IPS-20b (cell line): Measurements from ENCODE around the gene TCF12.

ENCODE experiments used
- H3K27ac ChIP-seq: one replicate; pipeline ENCODE4 v1.5.1; 2013; ENCODE audit warnings: low read length
- H3K27me3 ChIP-seq: 2 replicates; pipeline ENCODE4 v1.6.1; 2013; ENCODE audit warnings: mild to moderate bottlenecking, low read length, inconsistent platforms; ENCODE audit not compliant: insufficient read depth
- H3K36me3 ChIP-seq: 2 replicates; pipeline ENCODE4 v1.6.1; 2013; ENCODE audit warnings: low read depth, mild to moderate bottlenecking, inconsistent platforms, low read length, moderate library complexity; ENCODE audit not compliant: insufficient read depth
- H3K4me1 ChIP-seq: 2 replicates; pipeline ENCODE4 v1.6.1; 2013; ENCODE audit warnings: mild to moderate bottlenecking, control low read depth, inconsistent platforms, low read length, moderate library complexity; ENCODE audit not compliant: insufficient read depth
- H3K4me3 ChIP-seq: 2 replicates; pipeline ENCODE4 v1.5.1; 2013; ENCODE audit warnings: mild to moderate bottlenecking, low read length, inconsistent platforms
- H3K9ac ChIP-seq: 2 replicates; pipeline ENCODE4 v1.6.1; 2013; ENCODE audit warnings: low read depth, mild to moderate bottlenecking, inconsistent platforms, low read length, moderate library complexity
- H3K9me3 ChIP-seq: 2 replicates; pipeline ENCODE4 v1.6.1; 2013; ENCODE audit warnings: mild to moderate bottlenecking, low read depth, low read length, inconsistent platforms; ENCODE audit not compliant: insufficient read depth

TCF12 gene

GRCh38 chr15:57041416-57041815 lies 123.0 kb downstream of the TCF12 start:
- no peak overlapping the region for H3K9ac ChIP-seq
- no peak overlapping the region for H3K27ac ChIP-seq
- H3K4me1 ChIP-seq = peaks cover 31% of the 10 kb centered on the region
- no peaks in the 10 kb centered on the region for H3K36me3 ChIP-seq
- H3K9me3 ChIP-seq = no peaks in the 10 kb centered on the region
- no peak overlapping the region for H3K4me3 ChIP-seq
- no peaks in the 10 kb centered on the region for H3K27me3 ChIP-seq

DNA sequence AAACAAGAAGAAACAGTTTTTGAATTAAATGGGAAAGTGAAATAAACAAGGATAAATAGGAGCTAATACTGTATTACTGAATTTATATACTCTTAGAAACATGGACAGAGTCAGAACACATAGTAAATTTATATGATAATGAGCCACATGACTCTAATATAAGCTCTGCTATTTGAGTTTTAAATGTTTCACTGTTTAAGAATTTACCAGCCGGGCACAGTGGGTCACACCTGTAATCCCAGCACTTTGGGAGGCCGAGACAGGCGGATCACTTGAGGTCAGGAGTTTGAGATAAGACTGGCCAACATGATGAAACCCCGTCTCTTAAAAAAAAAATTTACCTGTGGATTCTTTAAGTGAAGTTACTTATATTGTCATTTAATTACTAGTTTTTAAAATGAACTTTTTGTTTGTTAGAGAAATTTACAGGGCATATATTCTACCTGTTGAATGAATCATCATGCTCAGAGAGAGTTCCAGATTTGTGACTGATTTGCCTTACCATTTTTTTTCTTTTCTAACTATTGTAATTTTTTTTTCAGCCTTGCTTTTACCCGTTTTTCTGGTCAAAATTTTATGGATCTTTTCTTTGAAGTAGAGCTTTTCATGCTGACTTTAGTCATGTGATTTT lies 125.7 kb downstream of the TCF12 start:
- no peak overlapping the region for H3K4me3 ChIP-seq
- no peak overlapping the region for H3K9ac ChIP-seq
- H3K27ac ChIP-seq = no peak overlapping the region

DNA sequence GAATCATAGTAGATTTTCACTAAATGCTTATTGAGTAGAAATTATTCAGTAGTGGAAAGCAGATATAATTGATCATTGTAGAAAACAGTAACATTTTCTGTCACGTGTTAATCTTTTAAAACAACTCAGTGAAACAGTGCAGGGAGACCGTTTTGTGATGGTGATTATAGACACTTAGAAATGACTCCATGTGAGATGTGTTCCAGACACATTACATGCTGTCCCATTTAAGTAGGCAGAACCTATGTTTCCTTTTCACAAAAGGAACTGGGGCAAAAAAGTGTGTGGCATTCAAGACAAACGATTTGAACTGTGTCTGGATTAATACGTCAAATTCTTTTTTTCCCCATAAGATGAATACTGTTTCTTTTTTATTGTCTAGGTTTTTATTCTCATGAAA lies 126.5 kb downstream of the TCF12 start:
- Histone ChIP-seq H3K9me3 (no peaks in the 10 kb centered on the region), H3K4me1 (peaks cover 23% of the 10 kb centered on the region), H3K36me3 (no peaks in the 10 kb centered on the region), H3K4me3 (no peak overlapping the region), H3K9ac (no peak overlapping the region), H3K27me3 (no peaks in the 10 kb centered on the region), H3K27ac (no peak overlapping the region)

More for the DNA sequence above, 125.7 kb downstream of the TCF12 start:
- H3K36me3 ChIP-seq = no peaks in the 10 kb centered on the region
- no peaks in the 10 kb centered on the region for H3K27me3 ChIP-seq
- H3K9me3 ChIP-seq = no peaks in the 10 kb centered on the region
- peaks cover 23% of the 10 kb centered on the region for H3K4me1 ChIP-seq

- Histone ChIP-seq H3K9ac (no peak overlapping the region), H3K4me1 (peaks cover 17% of the 10 kb centered on the region), H3K36me3 (no peaks in the 10 kb centered on the region)
Measured at GRCh38 chr15:57045741-57046382, 127.4 kb downstream of the TCF12 start.

DNA sequence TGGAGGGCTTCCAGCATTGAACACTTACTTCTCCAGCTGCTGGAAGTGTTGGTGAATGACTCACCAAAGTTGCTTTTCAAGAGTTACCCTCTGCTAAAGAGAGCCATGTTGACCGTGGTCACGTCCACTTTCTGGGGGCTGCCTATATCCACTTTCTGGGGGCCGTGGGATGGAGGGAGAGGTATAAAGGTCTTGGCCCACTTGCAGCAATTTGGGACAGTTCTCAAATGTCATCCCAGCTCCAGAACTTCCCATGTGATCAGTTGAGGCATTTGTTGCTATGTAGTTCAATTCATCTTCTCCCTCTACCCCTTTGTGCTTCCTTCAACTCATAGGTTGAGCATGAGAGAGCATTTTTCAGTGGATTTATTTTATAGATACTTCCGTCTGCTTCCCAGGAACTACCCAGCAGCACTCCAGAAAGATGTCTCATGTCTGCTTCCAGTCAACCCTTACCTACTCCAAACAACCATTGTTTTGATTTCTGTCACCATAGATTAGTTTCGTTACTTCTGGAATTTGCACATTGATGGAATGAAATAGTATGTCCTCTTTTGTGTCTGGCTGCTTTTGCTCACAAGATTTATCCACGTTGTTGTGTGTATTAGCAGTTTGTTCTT lies 130.6 kb downstream of the TCF12 start:
- no peak overlapping the region for H3K27ac ChIP-seq
- no peak overlapping the region for H3K9ac ChIP-seq
- no peak overlapping the region for H3K4me3 ChIP-seq
- no peaks in the 10 kb centered on the region for H3K36me3 ChIP-seq
- H3K9me3 ChIP-seq = no peaks in the 10 kb centered on the region
- H3K27me3 ChIP-seq = no peaks in the 10 kb centered on the region
- peaks cover 15% of the 10 kb centered on the region; the same call in 1 of the 2 replicates for H3K4me1 ChIP-seq

More at GRCh38 chr15:57045741-57046382, 127.4 kb downstream of the TCF12 start:
- Histone ChIP-seq H3K27me3 (no peaks in the 10 kb centered on the region), H3K27ac (no peak overlapping the region), H3K4me3 (no peak overlapping the region), H3K9me3 (no peaks in the 10 kb centered on the region)

DNA sequence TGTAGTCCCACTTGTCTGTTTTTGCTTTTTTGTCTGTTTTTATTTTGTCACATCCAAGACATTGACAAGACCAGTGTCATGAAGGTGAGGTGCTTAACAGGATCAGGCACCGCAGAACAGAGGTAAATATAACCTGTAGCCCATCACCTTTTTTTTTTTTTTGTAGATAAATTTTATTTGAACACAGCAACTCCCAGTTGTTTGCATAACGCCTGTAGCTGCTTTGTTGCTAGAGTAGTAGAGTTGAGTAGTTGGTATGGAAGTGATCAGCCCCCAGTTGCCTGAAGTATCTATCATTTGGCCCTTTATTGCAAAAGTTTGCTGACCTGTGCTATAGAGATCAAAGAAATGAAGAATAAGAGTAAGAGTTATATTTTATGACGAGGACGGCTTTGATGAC lies 135.0 kb downstream of the TCF12 start:
- Histone ChIP-seq H3K27me3 (no peaks in the 10 kb centered on the region), H3K9me3 (no peaks in the 10 kb centered on the region), H3K4me3 (no peak overlapping the region), H3K9ac (no peak overlapping the region), H3K27ac (no peak overlapping the region), H3K4me1 (peaks cover 26% of the 10 kb centered on the region), H3K36me3 (no peaks in the 10 kb centered on the region)

- Histone ChIP-seq H3K4me3 (no peak overlapping the region), H3K4me1 (peaks cover 29% of the 10 kb centered on the region), H3K9ac (no peak overlapping the region), H3K27ac (no peak overlapping the region), H3K27me3 (no peaks in the 10 kb centered on the region), H3K36me3 (no peaks in the 10 kb centered on the region), H3K9me3 (no peaks in the 10 kb centered on the region)
Measured at GRCh38 chr15:57054204-57054750, 135.8 kb downstream of the TCF12 start.

DNA sequence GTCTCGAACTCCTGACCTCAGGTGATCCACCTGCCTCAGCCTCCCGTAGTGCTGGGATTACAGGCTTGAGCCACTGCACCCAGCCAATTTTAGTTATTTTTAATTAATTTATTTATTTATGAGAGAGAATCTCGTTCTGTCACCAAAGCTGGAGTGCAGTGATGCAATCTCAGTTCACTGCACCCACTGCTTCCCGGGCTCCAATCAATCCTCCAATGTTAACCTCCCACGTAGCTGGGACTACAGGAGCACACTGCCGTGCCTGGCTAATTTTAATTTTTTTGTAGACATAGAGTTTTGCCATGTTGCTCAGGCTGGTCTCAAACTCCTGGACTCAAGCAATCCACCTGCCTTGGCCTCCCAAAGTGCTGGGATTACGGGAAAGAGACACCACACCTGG lies 137.9 kb downstream of the TCF12 start:
- no peak overlapping the region for H3K27ac ChIP-seq
- no peak overlapping the region for H3K9ac ChIP-seq
- no peaks in the 10 kb centered on the region for H3K36me3 ChIP-seq
- H3K9me3 ChIP-seq = no peaks in the 10 kb centered on the region
- H3K4me1 ChIP-seq = peaks cover 26% of the 10 kb centered on the region
- no peaks in the 10 kb centered on the region for H3K27me3 ChIP-seq
- H3K4me3 ChIP-seq = no peak overlapping the region

GRCh38 chr15:57057134-57057930 lies 138.9 kb downstream of the TCF12 start:
- Histone ChIP-seq H3K4me1 (peaks cover 26% of the 10 kb centered on the region), H3K9me3 (no peaks in the 10 kb centered on the region), H3K9ac (no peak overlapping the region), H3K27ac (no peak overlapping the region), H3K27me3 (no peaks in the 10 kb centered on the region), H3K36me3 (no peaks in the 10 kb centered on the region), H3K4me3 (no peak overlapping the region)

GRCh38 chr15:57059026-57059660 lies 140.7 kb downstream of the TCF12 start:
- Histone ChIP-seq H3K9me3 (no peaks in the 10 kb centered on the region), H3K4me1 (peaks cover 23% of the 10 kb centered on the region), H3K36me3 (no peaks in the 10 kb centered on the region), H3K27me3 (no peaks in the 10 kb centered on the region), H3K4me3 (no peak overlapping the region), H3K9ac (no peak overlapping the region), H3K27ac (no peak overlapping the region)

DNA sequence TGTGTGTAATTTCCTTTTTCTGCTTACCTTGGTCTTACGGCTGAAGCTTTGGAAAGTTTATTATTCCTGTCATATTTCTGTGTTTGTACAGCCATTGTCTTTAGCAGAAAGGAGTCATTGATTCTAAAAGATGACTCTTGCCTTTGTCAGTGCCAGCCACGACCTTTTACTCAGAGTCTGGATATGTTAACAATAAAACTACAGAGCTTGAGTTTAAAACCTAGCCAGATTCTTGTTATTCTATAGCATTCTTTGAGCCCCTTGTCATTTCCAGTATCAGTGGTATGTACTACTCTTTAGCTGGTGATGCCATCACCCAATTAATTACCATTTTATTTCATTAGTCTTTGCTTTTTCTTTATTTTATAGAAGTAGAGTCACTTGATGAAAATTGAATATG lies 142.4 kb downstream of the TCF12 start:
- no peaks in the 10 kb centered on the region for H3K27me3 ChIP-seq
- no peak overlapping the region for H3K4me3 ChIP-seq
- H3K27ac ChIP-seq = no peak overlapping the region
- no peaks in the 10 kb centered on the region for H3K9me3 ChIP-seq
- H3K36me3 ChIP-seq = no peaks in the 10 kb centered on the region
- H3K9ac ChIP-seq = no peak overlapping the region
- peaks cover 26% of the 10 kb centered on the region for H3K4me1 ChIP-seq
